Fibroblast of lung (primary cell): Measurements from ENCODE around the gene XRCC2.

Source experiments
- EZH2 ChIP-seq: IDR thresholded peaks from 2 replicates; pipeline ENCODE4 v1.5.1; 2012; ENCODE audit warnings: low read length, control low read depth, mild to moderate bottlenecking; ENCODE audit errors: missing control alignments
- TF ChIP-seq, protein P1 (sequence below), 2 donors: IDR thresholded peaks in 1 of 2; conservative IDR thresholded peaks in 1 of 2; 1 replicate in 1 of 2; 2 replicates in 1 of 2; pipeline ENCODE4 v1.5.1; 2011 to 2012; ENCODE audit warnings: low read length in 2 of 2, control low read depth in 1 of 2, inconsistent platforms in 1 of 2, low read depth in 1 of 2, mild to moderate bottlenecking in 1 of 2

- no peak for TF ChIP-seq EZH2
- TF ChIP-seq, protein P1, sequence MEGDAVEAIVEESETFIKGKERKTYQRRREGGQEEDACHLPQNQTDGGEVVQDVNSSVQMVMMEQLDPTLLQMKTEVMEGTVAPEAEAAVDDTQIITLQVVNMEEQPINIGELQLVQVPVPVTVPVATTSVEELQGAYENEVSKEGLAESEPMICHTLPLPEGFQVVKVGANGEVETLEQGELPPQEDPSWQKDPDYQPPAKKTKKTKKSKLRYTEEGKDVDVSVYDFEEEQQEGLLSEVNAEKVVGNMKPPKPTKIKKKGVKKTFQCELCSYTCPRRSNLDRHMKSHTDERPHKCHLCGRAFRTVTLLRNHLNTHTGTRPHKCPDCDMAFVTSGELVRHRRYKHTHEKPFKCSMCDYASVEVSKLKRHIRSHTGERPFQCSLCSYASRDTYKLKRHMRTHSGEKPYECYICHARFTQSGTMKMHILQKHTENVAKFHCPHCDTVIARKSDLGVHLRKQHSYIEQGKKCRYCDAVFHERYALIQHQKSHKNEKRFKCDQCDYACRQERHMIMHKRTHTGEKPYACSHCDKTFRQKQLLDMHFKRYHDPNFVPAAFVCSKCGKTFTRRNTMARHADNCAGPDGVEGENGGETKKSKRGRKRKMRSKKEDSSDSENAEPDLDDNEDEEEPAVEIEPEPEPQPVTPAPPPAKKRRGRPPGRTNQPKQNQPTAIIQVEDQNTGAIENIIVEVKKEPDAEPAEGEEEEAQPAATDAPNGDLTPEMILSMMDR (conservative IDR thresholded peaks at IDR 0.05 in 1 of 2, IDR thresholded peaks at IDR 0.05 in 1 of 2; ENCODE audit: low read depth in 1 of 2, low read length in 2 of 2) = no peak
Observed at GRCh38 chr7:152608656-152609055, 67.3 kb downstream of the XRCC2 start.
